ENCODE measurements around the gene PRKAG2. TPM values are rescaled to one million over a fixed set of nuclear protein-coding genes. Genes with fewer than 3 reads are reported as not detected.

The PRKAG2 gene
- total and polyA plus RNA-seq, 2 experiments from 2014 or later = 9.1 to 14.9 TPM

GRCh38 chr7:151845412-151846205 lies 31.3 kb downstream of the PRKAG2 start:
- ATAC-seq (no peak), DNase-seq (ENCODE audit: low spot score) (no peak)
- Histone ChIP-seq H3K27ac (ENCODE audit: low read depth) (no peak overlapping the region), H3K79me2 (replicated peaks; ENCODE audit: insufficient read depth) (no peaks in the 10 kb centered on the region), H3K27me3 (ENCODE audit: insufficient read depth) (no peaks in the 10 kb centered on the region), H3K4me3 (no peak overlapping the region), H3K4me2 (no peak overlapping the region), H2AFZ (no peak overlapping the region), H3K4me1 (ENCODE audit: insufficient read depth) (no peaks in the 10 kb centered on the region), H3K9me2 (ENCODE audit: insufficient read depth) (0 out of 2 replicates have a peak, but pooled peaks cover 2% of the 10 kb centered on the region), H3F3A (replicated peaks; ENCODE audit: low read depth) (no peaks in the 10 kb centered on the region), H4K20me1 (replicated peaks; ENCODE audit: insufficient read depth) (no peaks in the 10 kb centered on the region), H3K36me3 (ENCODE audit: insufficient read depth) (no peaks in the 10 kb centered on the region)
- Mint-ChIP-seq H3K36me3 (ENCODE audit: low read depth) (no peaks in the 10 kb centered on the region), H3K4me1 (no peaks in the 10 kb centered on the region), H3K27ac (no peak overlapping the region), H3K4me3 (no peak overlapping the region), H3K9me3 (no peaks in the 10 kb centered on the region), H3K27me3 (ENCODE audit: insufficient read depth, low read depth, poor library complexity) (peaks cover 3% of the 10 kb centered on the region)
- TF ChIP-seq NANOG (IDR thresholded peaks at IDR 0.05; ENCODE audit: borderline replicate concordance) = no peak
- no peak for TF ChIP-seq ZNF331 (CRISPR knock-in tag; IDR thresholded peaks at IDR 0.05; ENCODE audit: low read depth)
- TF ChIP-seq JUNB (IDR thresholded peaks at IDR 0.05; ENCODE audit: unreplicated experiment) = no peak
- no peak for TF ChIP-seq CTCF (conservative IDR thresholded peaks at IDR 0.05; ENCODE audit: low read depth in 2 of 2)
- TF ChIP-seq REST (IDR thresholded peaks at IDR 0.05; ENCODE audit: unreplicated experiment) = no peak
- no peak for TF ChIP-seq CREB1 (CRISPR knock-in tag; IDR thresholded peaks at IDR 0.05; ENCODE audit: low read depth)
- no peak for TF ChIP-seq EZH2 (IDR thresholded peaks at IDR 0.05; ENCODE audit: low read depth, unreplicated experiment)
- TF ChIP-seq STAT1 (IDR thresholded peaks at IDR 0.05; ENCODE audit: unreplicated experiment) = no peak
- TF ChIP-seq POLR2AphosphoS5 (IDR thresholded peaks at IDR 0.05; ENCODE audit: low read depth) = no peak
- no peak for TF ChIP-seq ZNF462 (CRISPR knock-in tag; IDR thresholded peaks at IDR 0.05)
- TF ChIP-seq EZH2phosphoT487 (IDR thresholded peaks at IDR 0.05; ENCODE audit: unreplicated experiment) = no peak
- no peak for TF ChIP-seq ZNF114 (CRISPR knock-in tag; IDR thresholded peaks at IDR 0.05)
- TF ChIP-seq ETS1 (IDR thresholded peaks at IDR 0.05) = no peak
